AG09319 (cell line): Measurements from ENCODE around the gene KIAA0040.

ENCODE experiments used
- DNase-seq: peaks from one replicate; pipeline ENCODE4 v3.0.0-alpha.2; 2010; ENCODE audit warnings: low read depth; ENCODE audit errors: extremely low read depth
- CTCF ChIP-seq: IDR thresholded peaks from 2 replicates; pipeline ENCODE4 v1.5.1; 2011; ENCODE audit warnings: low read depth, mild to moderate bottlenecking, inconsistent platforms, low read length, moderate library complexity

The KIAA0040 gene

GRCh38 chr1:175200678-175201521 lies 8.3 kb upstream of the KIAA0040 start:
- no peak for TF ChIP-seq CTCF
- DNase-seq, result no peak

- DNase-seq, result no peak
- no peak for TF ChIP-seq CTCF
These were observed 5.8 kb upstream of the KIAA0040 start for GRCh38 chr1:175198332-175198731.

- no peak for DNase-seq
- TF ChIP-seq CTCF, result no peak
These were observed 5.0 kb upstream of the KIAA0040 start for GRCh38 chr1:175197531-175197930.

- TF ChIP-seq CTCF, result no peak
- DNase-seq, result no peak
These were observed 3.2 kb upstream of the KIAA0040 start for GRCh38 chr1:175195798-175196197.

- no peak for TF ChIP-seq CTCF
- no peak for DNase-seq
These were observed 2.7 kb upstream of the KIAA0040 start for GRCh38 chr1:175195281-175195680.

GRCh38 chr1:175193527-175193910 lies 943 bp upstream of the KIAA0040 start:
- DNase-seq, result no peak
- TF ChIP-seq CTCF, result no peak

- no peak; the same call in 1 of the 2 replicates for TF ChIP-seq CTCF
- no peak for DNase-seq
These were observed 406 bp downstream of the KIAA0040 start for GRCh38 chr1:175192111-175192629.
